Stomach (tissue), 4 donors: Measurements from ENCODE around the gene ZFHX3.

Experiments
- CTCF ChIP-seq, 7 experiments: fragments of 450-650 bp in 4 of 7; fragments of 200-600 bp in 3 of 7; sonication (generic) in 3 of 7; IDR thresholded peaks; one replicate each; pipeline ENCODE4 v1.5.1; 2016 to 2019; ENCODE audit warnings: antibody characterized with exemption in 7 of 7, control low read depth in 2 of 7, mild to moderate bottlenecking in 1 of 7
- EP300 ChIP-seq: sonication (generic); formaldehyde crosslinking; IDR thresholded peaks from one replicate; pipeline ENCODE4 v1.6.1; 2017; ENCODE audit warnings: antibody characterized with exemption
- POLR2A ChIP-seq, 4 donors: fragments of 450-650 bp; IDR thresholded peaks; one replicate each; pipeline ENCODE4 v1.6.1; 2016; ENCODE audit warnings: antibody characterized with exemption in 4 of 4, control low read depth in 2 of 4, mild to moderate bottlenecking in 1 of 4, moderate library complexity in 1 of 4

GRCh38 chr16:73066331-73066926 lies 18.5 kb upstream of the ZFHX3 start:
- TF ChIP-seq CTCF (IDR thresholded peaks at IDR 0.05) (no peak), POLR2A (IDR thresholded peaks at IDR 0.05) (no peak), EP300 (no peak)
